Suprapubic skin (tissue), 3 donors: ENCODE data around the gene PDE4D.

Source experiments
- CTCF ChIP-seq, 2 donors: fragments of 200-600 bp in 1 of 2; fragments of 450-650 bp in 1 of 2; sonication (generic) in 1 of 2; IDR thresholded peaks; one replicate each; pipeline ENCODE4 v1.5.1; 2016 to 2019; ENCODE audit warnings: antibody characterized with exemption in 2 of 2, mild to moderate bottlenecking in 1 of 2, moderate library complexity in 1 of 2
- POLR2A ChIP-seq, 2 donors: fragments of 450-650 bp; IDR thresholded peaks; one replicate each; pipeline ENCODE4 v1.6.1; 2017; ENCODE audit warnings: antibody characterized with exemption in 2 of 2, mild to moderate bottlenecking in 2 of 2, moderate library complexity in 2 of 2

GRCh38 chr5:59756373-59757035 lies 137.0 kb downstream of the PDE4D start:
- TF ChIP-seq CTCF (IDR thresholded peaks at IDR 0.05), result no peak
- TF ChIP-seq POLR2A (IDR thresholded peaks at IDR 0.05), result no peak
